ENCODE results near the gene OTUB1.

- TF ChIP-seq CEBPG (CRISPR knock-in tag; IDR thresholded peaks at IDR 0.05) (no peak), CEBPG (tag; conservative IDR thresholded peaks at IDR 0.05 in 1 of 2, IDR thresholded peaks at IDR 0.05 in 1 of 2) (no peak), CAMTA2 (CRISPR knock-in tag; conservative IDR thresholded peaks at IDR 0.05) (no peak), E2F6 (IDR thresholded peaks at IDR 0.05; ENCODE audit: borderline replicate concordance in 1 of 2, extremely low read depth in 1 of 2, insufficient read depth in 1 of 2, insufficient read length in 1 of 2, low read depth in 1 of 2, low read length in 1 of 2, poor library complexity in 1 of 2, severe bottlenecking in 1 of 2) (no peak), HDAC3 (IDR thresholded peaks at IDR 0.05; ENCODE audit: borderline replicate concordance, partially characterized antibody) (no peak), COPS2 (conservative IDR thresholded peaks at IDR 0.05) (no peak), BRCA1 (IDR thresholded peaks at IDR 0.05) (no peak), BRCA1 (CRISPR knock-in tag; IDR thresholded peaks at IDR 0.05) (no peak), GATAD2A (IDR thresholded peaks at IDR 0.05) (no peak), TCF7 (IDR thresholded peaks at IDR 0.05; ENCODE audit: borderline replicate concordance) (no peak), TEAD4 (IDR thresholded peaks at IDR 0.05; ENCODE audit: low read length) (no peak), TEAD4 (CRISPR knock-in tag; IDR thresholded peaks at IDR 0.05; ENCODE audit: borderline replicate concordance) (no peak)
- TF ChIP-seq, protein P1, sequence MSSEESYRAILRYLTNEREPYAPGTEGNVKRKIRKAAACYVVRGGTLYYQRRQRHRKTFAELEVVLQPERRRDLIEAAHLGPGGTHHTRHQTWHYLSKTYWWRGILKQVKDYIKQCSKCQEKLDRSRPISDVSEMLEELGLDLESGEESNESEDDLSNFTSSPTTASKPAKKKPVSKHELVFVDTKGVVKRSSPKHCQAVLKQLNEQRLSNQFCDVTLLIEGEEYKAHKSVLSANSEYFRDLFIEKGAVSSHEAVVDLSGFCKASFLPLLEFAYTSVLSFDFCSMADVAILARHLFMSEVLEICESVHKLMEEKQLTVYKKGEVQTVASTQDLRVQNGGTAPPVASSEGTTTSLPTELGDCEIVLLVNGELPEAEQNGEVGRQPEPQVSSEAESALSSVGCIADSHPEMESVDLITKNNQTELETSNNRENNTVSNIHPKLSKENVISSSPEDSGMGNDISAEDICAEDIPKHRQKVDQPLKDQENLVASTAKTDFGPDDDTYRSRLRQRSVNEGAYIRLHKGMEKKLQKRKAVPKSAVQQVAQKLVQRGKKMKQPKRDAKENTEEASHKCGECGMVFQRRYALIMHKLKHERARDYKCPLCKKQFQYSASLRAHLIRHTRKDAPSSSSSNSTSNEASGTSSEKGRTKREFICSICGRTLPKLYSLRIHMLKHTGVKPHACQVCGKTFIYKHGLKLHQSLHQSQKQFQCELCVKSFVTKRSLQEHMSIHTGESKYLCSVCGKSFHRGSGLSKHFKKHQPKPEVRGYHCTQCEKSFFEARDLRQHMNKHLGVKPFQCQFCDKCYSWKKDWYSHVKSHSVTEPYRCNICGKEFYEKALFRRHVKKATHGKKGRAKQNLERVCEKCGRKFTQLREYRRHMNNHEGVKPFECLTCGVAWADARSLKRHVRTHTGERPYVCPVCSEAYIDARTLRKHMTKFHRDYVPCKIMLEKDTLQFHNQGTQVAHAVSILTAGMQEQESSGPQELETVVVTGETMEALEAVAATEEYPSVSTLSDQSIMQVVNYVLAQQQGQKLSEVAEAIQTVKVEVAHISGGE (CRISPR knock-in tag; IDR thresholded peaks at IDR 0.05): no peak
Measured at GRCh38 chr11:63991558-63991957, 5.3 kb downstream of the OTUB1 start.

Measured in K562 (cell line).